SK-N-SH (cell line): ENCODE results near the gene ZFP90.

ENCODE experiments used
- CTCF ChIP-seq: fragments of 200-600 bp; sonication (generic); IDR thresholded peaks from 2 replicates; pipeline ENCODE4 v1.6.1; 2017; ENCODE audit warnings: antibody characterized with exemption, mild to moderate bottlenecking, moderate library complexity
- EZH2phosphoT487 ChIP-seq: fragments of 200-600 bp; sonication (generic); IDR thresholded peaks from 2 replicates; pipeline ENCODE4 v1.6.1; 2017; ENCODE audit warnings: low read depth, mixed run types, mild to moderate bottlenecking, antibody characterized with exemption, moderate library complexity, borderline replicate concordance
- POLR2AphosphoS5 ChIP-seq: IDR thresholded peaks from 2 replicates; pipeline ENCODE4 v1.6.1; 2012; ENCODE audit warnings: low read depth, low read length
- RAD21 ChIP-seq: IDR thresholded peaks from 2 replicates; pipeline ENCODE4 v1.6.1; 2012; ENCODE audit warnings: mild to moderate bottlenecking, low read length
- RCOR1 ChIP-seq: fragments of 150-350 bp; IDR thresholded peaks from 2 replicates; pipeline ENCODE4 v1.6.1; 2017; ENCODE audit warnings: antibody characterized with exemption, low read length
- TEAD4 ChIP-seq: IDR thresholded peaks from 2 replicates; pipeline ENCODE4 v1.4.0; 2012; ENCODE audit warnings: mild to moderate bottlenecking, borderline replicate concordance; ENCODE audit not compliant: insufficient read depth

GRCh38 chr16:68519225-68519745 lies 19.8 kb upstream of the ZFP90 start:
- no peak for TF ChIP-seq TEAD4
- no peak for TF ChIP-seq CTCF
- no peak for TF ChIP-seq POLR2AphosphoS5
- no peak for TF ChIP-seq RCOR1
- TF ChIP-seq RAD21, result no peak
- TF ChIP-seq EZH2phosphoT487, result no peak
